GM10266 (cell line): Measurements from ENCODE around the gene SAMM50.
A peak's percentile ranks its signal among the peaks of the same experiment; 100 is the strongest.

Experiments used
- DNase-seq: peaks from one replicate; pipeline ENCODE4 v3.0.0; 2012; ENCODE audit errors: extremely low spot score
- CTCF ChIP-seq: IDR thresholded peaks from 2 replicates; pipeline ENCODE4 v1.5.1; 2012; ENCODE audit warnings: mild to moderate bottlenecking, low read depth; ENCODE audit not compliant: control insufficient read depth, insufficient read depth; ENCODE audit errors: missing control alignments

Gene SAMM50

DNA sequence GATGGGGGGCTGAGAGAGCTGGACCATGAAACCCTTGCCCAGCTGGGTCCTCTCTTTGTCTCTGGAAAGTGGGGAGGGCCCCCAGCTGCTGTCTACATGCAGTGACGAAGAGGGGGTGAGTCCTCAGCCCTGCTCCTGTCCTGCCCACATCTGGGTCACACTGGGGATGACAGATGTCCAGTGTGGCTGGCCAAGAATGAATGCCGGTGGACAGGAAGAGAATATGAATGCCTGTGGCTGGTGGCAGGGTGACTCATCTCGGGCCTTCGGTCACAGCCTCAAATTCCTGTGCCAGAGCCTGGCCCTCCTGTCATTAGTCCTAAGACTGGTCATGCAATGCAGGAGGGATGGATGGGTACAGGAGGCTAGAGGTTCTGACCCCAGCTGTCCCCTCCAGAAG, 33.9 kb upstream of the SAMM50 start:
- TF ChIP-seq CTCF, result no peak
- DNase-seq, result no peak

DNA sequence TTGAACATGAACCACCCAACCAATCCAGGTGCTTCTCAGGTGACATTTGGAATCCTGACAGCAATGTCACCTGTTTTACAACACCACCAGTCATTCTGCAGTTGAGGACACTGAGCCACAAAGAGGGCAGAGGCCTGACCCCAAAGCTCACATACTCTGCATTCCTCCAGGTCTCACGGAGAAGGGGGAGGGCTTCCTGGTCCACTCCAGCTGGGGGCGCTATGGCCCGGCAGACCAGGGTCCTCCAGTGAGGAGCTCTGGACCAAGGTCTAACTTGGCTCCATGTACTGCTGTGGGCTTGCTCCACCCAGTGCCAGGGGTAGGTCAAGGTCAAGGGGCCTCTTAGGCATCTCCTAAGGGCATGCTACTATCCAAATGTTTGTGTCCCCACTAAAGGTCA, 33.1 kb upstream of the SAMM50 start:
- no peak for TF ChIP-seq CTCF
- no peak for DNase-seq

DNA sequence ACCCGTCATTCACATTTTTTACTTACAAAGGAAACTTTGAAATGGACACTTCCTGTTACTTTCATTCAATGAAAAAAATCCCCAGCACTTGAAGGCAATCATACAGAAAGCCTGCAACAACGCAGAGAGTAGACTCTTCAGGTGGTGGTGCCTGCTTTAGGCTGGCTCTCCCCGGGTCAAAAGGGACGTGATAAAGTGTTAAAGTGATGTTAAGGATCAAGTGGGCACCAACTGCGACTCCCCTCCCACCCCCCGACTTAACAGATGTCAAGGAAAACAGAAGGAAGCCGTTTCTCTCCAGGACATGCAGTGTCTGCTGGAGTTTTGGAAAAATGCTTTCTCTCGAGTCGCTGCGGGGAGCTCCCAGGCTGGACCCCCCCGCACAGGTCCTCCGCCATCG, 32.1 kb upstream of the SAMM50 start:
- peak; percentile 49 for DNase-seq
- no peak for TF ChIP-seq CTCF

GRCh38 chr22:43923631-43924464, 31.4 kb upstream of the SAMM50 start, which contains the start of gene PNPLA3:
PNPLA3 (plus strand) TSS chr22:43923805; CDS start chr22:43923912, 107 bp downstream.
- DNase-seq, result peak; percentile 82
- no peak for TF ChIP-seq CTCF

DNA sequence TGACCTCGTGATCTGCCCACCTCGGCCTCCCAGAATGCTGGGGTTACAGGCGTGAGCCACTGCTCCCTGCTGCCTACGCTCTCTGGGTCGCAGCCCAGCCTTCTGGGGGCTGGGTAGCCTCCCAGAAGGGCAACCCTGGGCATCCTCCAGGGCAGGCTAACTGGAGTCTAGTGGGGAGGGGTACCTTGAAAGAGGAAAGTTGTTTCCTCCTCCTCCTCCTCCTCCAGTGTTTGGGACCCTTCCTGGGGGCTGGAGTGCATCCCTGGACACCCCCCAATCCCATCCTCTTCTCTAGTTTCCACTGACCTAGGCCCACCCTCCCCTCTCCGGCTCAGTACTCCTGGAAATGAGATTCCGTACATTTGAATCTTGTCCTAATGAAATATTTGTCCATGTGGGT, 30.4 kb upstream of the SAMM50 start:
- no peak for DNase-seq
- no peak for TF ChIP-seq CTCF

DNA sequence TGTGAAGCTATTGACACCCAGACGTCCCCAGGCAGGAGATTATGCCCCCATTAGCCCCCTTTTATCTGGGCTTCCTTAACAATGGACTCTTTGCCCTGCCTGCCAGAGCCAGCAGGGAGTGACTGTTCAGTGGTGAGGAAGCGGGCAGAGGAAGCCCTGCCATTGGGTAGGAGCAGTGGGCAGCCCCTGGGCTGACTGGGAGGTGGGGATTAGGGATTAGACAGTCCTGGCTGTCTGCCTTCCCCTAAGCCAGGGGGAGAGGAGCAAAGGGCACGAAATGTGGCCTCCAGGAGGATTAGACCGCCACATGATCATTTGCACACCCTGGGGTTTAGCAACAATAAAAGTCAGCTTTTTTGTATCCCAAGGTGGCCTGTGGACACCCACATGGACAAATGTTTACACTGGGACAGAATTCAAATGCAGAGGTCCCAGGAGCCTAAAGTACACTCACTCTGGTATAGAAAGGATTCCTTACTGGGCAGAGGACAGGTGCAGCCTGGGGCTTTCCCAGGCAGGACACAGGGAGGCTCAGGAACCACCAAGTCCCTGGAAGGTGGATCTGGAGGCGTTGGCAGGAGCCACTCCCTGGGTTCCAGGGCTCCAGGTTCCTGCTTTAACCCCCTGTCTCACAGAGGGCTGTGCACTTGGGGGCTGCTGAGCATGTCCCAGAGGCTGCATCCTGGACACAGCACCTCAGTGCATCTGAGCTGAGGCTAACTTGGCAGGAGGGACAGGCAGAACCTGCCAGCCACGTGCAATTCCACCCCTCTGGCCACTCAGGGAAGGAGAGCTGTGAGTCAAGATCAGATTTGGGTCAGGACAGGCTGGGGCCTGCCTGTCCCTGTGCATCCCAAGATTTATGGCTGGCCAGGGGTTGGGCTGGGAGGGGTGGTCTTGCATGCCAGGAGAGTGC, 29.6 kb upstream of the SAMM50 start:
- DNase-seq, result no peak
- TF ChIP-seq CTCF, result no peak
